ENCODE data around the gene LKAAEAR1. TPM values are rescaled to one million over a fixed set of nuclear protein-coding genes. Genes with fewer than 3 reads are reported as not detected.

LKAAEAR1 gene
- total RNA-seq, 2 experiments from 2014 or later, result not detected

DNA sequence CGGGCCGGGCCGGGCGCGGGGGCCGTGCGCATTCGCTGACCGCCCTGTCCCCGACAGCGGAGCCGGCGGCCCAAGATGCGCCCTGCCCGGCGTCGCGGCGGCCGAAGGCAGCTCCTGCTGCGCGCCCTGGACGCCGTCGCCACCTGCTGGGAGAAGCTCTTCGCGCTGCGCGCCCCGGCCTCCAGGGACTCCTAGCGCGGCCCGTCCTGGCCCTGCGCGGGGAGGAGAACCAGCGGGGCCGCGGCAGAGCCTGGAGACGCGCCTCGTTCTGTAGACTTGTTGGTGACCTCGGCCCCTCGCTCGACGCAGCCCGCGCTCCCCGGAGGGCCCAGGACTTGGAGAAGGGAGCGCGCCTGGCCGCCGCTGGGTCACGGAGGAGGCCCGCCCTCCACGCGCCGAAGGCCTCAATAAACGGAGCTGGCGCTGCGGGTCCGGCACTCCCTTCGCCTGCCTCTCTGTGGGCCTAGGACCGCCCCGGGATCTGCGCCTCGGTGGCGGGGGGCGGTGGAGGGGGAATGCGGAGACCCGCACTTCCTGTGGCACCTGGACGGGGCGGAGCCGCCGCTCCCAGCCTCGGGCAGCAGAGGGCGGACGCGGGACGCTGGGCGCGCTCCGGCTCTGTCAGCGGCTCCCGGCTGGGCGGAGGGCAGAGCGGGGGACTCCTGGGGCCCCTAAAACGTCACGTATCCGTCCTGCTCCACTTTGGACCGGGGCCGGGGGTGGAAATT is 45.5 kb downstream of the LKAAEAR1 start:
- Histone ChIP-seq H3K27ac (ENCODE audit: low read depth, low read length, poor library complexity, severe bottlenecking) (no peak overlapping the region), H3K4me1 (ENCODE audit: insufficient read depth, low read length, poor library complexity, severe bottlenecking) (peaks cover 45% of the 10 kb centered on the region), H3K4me2 (ENCODE audit: low read length) (peak overlapping the region; percentile 86), H3K9me3 (ENCODE audit: low read length) (no peaks in the 10 kb centered on the region), H4K20me1 (ENCODE audit: insufficient read depth, low read length) (no peaks in the 10 kb centered on the region), H3K4me3 (ENCODE audit: low read depth, low read length, poor library complexity, severe bottlenecking) (peak overlapping the region; percentile 63), H2AFZ (ENCODE audit: low read length) (peak overlapping the region; percentile 52; the same call in 1 of the 2 replicates), H3K9me2 (ENCODE audit: insufficient read depth, low read length) (no peaks in the 10 kb centered on the region), H3K79me2 (ENCODE audit: insufficient read depth, low read depth, low read length) (no peaks in the 10 kb centered on the region), H3K36me3 (ENCODE audit: insufficient read depth, low read length) (peaks cover 9% of the 10 kb centered on the region; the same call in 1 of the 2 replicates)
- ChIA-PET CTCF (ENCODE audit: unreplicated experiment) (interaction anchor here (0.6 to 0.8 kb wide), 3 partner anchors 58 to 217 kb away, joined by 3 to 7 read pairs (median 3); partner anchors contain the start of genes PCMTD2 and PRPF6), POLR2A (no interaction called here)
- BruUV-seq (replicated peaks), result no TSS peak
- intact Hi-C loops (cut with micrococcal nuclease; ENCODE audit: unreplicated experiment), result loop anchor here (1.0 kb wide), 1 partner anchor 84 kb away; no protein-coding TSS in a partner anchor
- TF ChIP-seq EZH2phosphoT487 (IDR thresholded peaks at IDR 0.05; ENCODE audit: borderline replicate concordance, low read depth, low read length), result no peak
- TF ChIP-seq CTCF (conservative IDR thresholded peaks at IDR 0.05; ENCODE audit: low read length), result peak; percentile 73
- DNase-seq (ENCODE audit: low spot score), result peak; percentile 80

DNA sequence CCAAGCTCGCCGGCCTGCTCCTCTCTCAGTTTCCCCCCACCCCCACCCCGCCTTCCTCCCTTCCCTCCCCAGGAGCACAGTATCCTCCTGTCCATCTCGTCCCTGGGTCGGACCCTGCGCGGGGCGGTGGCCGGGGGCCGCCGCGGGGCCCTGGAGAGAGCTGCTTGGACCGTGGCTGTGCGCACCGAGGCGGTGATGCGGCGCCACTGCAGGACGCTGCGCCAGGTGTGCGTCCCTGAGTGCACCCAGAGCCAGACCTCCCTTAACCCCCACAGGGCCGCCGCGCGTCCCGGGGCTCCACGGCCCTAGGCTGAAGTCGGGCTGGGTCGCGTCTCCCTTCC is 46.0 kb downstream of the LKAAEAR1 start:
- peak; percentile 51 for DNase-seq (ENCODE audit: low spot score)
- Histone ChIP-seq H3K27ac (ENCODE audit: low read depth, low read length, poor library complexity, severe bottlenecking) (no peak overlapping the region), H4K20me1 (ENCODE audit: insufficient read depth, low read length) (no peaks in the 10 kb centered on the region), H3K4me2 (ENCODE audit: low read length) (peak overlapping the region; percentile 86), H3K9me2 (ENCODE audit: insufficient read depth, low read length) (no peaks in the 10 kb centered on the region), H3K4me1 (ENCODE audit: insufficient read depth, low read length, poor library complexity, severe bottlenecking) (peaks cover 45% of the 10 kb centered on the region), H3K9me3 (ENCODE audit: low read length) (no peaks in the 10 kb centered on the region), H3K79me2 (ENCODE audit: insufficient read depth, low read depth, low read length) (no peaks in the 10 kb centered on the region), H2AFZ (ENCODE audit: low read length) (0 out of 2 replicates have a peak overlapping the region, but pooled peaks have one; percentile 52), H3K36me3 (ENCODE audit: insufficient read depth, low read length) (peaks cover 11% of the 10 kb centered on the region; the same call in 1 of the 2 replicates), H3K4me3 (ENCODE audit: low read depth, low read length, poor library complexity, severe bottlenecking) (peak overlapping the region; percentile 63)
- ChIA-PET CTCF (ENCODE audit: unreplicated experiment) (interaction anchor here (0.6 to 0.8 kb wide), 3 partner anchors 57 to 217 kb away, joined by 3 to 7 read pairs (median 3); partner anchors contain the start of genes PCMTD2 and PRPF6), POLR2A (no interaction called here)
- no TSS peak for BruUV-seq (replicated peaks)
- intact Hi-C loops (cut with micrococcal nuclease; ENCODE audit: unreplicated experiment), result no loop called here
- no peak for TF ChIP-seq CTCF (conservative IDR thresholded peaks at IDR 0.05; ENCODE audit: low read length)
- no peak for TF ChIP-seq EZH2phosphoT487 (IDR thresholded peaks at IDR 0.05; ENCODE audit: borderline replicate concordance, low read depth, low read length)

All from OCI-LY7 (cell line).